Chondrocyte (in vitro differentiated cells): ENCODE results near the gene SPATS2L. TPM values are rescaled to one million over a fixed set of nuclear protein-coding genes. Genes with fewer than 3 reads are reported as not detected.

Experiments
- DNase-seq: peaks from one replicate; pipeline ENCODE4 v3.0.0; 2021; ENCODE audit warnings: mixed read lengths, low spot score
- H3K27ac Mint-ChIP-seq: one replicate; pipeline ENCODE4 v1.8.0; 2021; ENCODE audit warnings: mild to moderate bottlenecking, moderate library complexity, mixed read lengths; ENCODE audit not compliant: unreplicated experiment
- H3K27me3 Mint-ChIP-seq: 2 replicates; pipeline ENCODE4 v1.8.0; 2021; ENCODE audit warnings: low read depth, mixed read lengths
- H3K36me3 Mint-ChIP-seq: 2 replicates; pipeline ENCODE4 v1.8.0; 2021; ENCODE audit warnings: low read depth, mixed read lengths
- H3K4me1 Mint-ChIP-seq: 2 replicates; pipeline ENCODE4 v1.8.0; 2021; ENCODE audit warnings: low read depth, mild to moderate bottlenecking, mixed read lengths
- H3K4me3 Mint-ChIP-seq: one replicate; pipeline ENCODE4 v1.8.0; 2021; ENCODE audit warnings: mild to moderate bottlenecking, moderate library complexity, mixed read lengths; ENCODE audit not compliant: unreplicated experiment
- H3K9me3 Mint-ChIP-seq: 2 replicates; pipeline ENCODE4 v1.8.0; 2021; ENCODE audit warnings: low read depth, mixed read lengths
- CTCF ChIP-seq: fragments of 200-600 bp; sonication (generic); IDR thresholded peaks from 2 replicates; pipeline ENCODE4 v1.5.0; 2021; ENCODE audit warnings: antibody characterized with exemption, mild to moderate bottlenecking, moderate library complexity
- total RNA-seq: library from RNA; stranded (reverse); gene quantifications from 3 replicates; pipeline ENCODE4 v1.2.1, GENCODE V29; 2021

SPATS2L gene
- total RNA-seq, 1 donor from 2014 or later = 237 TPM

GRCh38 chr2:200443916-200444315 lies 137.4 kb downstream of the SPATS2L start:
- Mint-ChIP-seq H3K27me3 (no peaks in the 10 kb centered on the region), H3K9me3 (no peaks in the 10 kb centered on the region), H3K4me1 (peaks cover 9% of the 10 kb centered on the region), H3K36me3 (peaks cover 49% of the 10 kb centered on the region), H3K4me3 (no peak overlapping the region), H3K27ac (no peak overlapping the region)
- no peak for DNase-seq
- no peak for TF ChIP-seq CTCF

- DNase-seq = no peak
- H3K27ac Mint-ChIP-seq = no peak overlapping the region
- H3K4me3 Mint-ChIP-seq = no peak overlapping the region
- no peaks in the 10 kb centered on the region for H3K27me3 Mint-ChIP-seq
- H3K36me3 Mint-ChIP-seq = peaks cover 46% of the 10 kb centered on the region
- TF ChIP-seq CTCF = no peak
- H3K9me3 Mint-ChIP-seq = no peaks in the 10 kb centered on the region
- H3K4me1 Mint-ChIP-seq = peaks cover 9% of the 10 kb centered on the region
Observed at GRCh38 chr2:200444530-200444929, 138.0 kb downstream of the SPATS2L start.

- DNase-seq = no peak
- H3K36me3 Mint-ChIP-seq = peaks cover 40% of the 10 kb centered on the region
- H3K4me1 Mint-ChIP-seq = peaks cover 9% of the 10 kb centered on the region
- no peaks in the 10 kb centered on the region for H3K27me3 Mint-ChIP-seq
- no peak overlapping the region for H3K27ac Mint-ChIP-seq
- no peak for TF ChIP-seq CTCF
- H3K9me3 Mint-ChIP-seq = no peaks in the 10 kb centered on the region
- no peak overlapping the region for H3K4me3 Mint-ChIP-seq
Observed at GRCh38 chr2:200445284-200445683, 138.8 kb downstream of the SPATS2L start.

- no peak for DNase-seq
- Mint-ChIP-seq H3K9me3 (no peaks in the 10 kb centered on the region), H3K27ac (peak overlapping the region; percentile 28), H3K4me1 (peaks cover 9% of the 10 kb centered on the region), H3K27me3 (no peaks in the 10 kb centered on the region), H3K36me3 (peaks cover 33% of the 10 kb centered on the region), H3K4me3 (no peak overlapping the region)
- no peak for TF ChIP-seq CTCF
Observed at GRCh38 chr2:200446612-200447011, 140.1 kb downstream of the SPATS2L start.

- Mint-ChIP-seq H3K36me3 (peaks cover 29% of the 10 kb centered on the region), H3K27me3 (no peaks in the 10 kb centered on the region), H3K27ac (peak overlapping the region; percentile 41), H3K9me3 (no peaks in the 10 kb centered on the region), H3K4me3 (no peak overlapping the region), H3K4me1 (peaks cover 7% of the 10 kb centered on the region)
- TF ChIP-seq CTCF = no peak
- DNase-seq = no peak
Observed at GRCh38 chr2:200447139-200447855, 140.8 kb downstream of the SPATS2L start.
